GM21619 (cell line): Measurements from ENCODE around the gene SSTR4.

Source experiments
- ATAC-seq: cut with Tn5 transposase; IDR thresholded peaks from one replicate; pipeline ENCODE4 v1.9.1; 2021; ENCODE audit not compliant: unreplicated experiment

Gene SSTR4

DNA sequence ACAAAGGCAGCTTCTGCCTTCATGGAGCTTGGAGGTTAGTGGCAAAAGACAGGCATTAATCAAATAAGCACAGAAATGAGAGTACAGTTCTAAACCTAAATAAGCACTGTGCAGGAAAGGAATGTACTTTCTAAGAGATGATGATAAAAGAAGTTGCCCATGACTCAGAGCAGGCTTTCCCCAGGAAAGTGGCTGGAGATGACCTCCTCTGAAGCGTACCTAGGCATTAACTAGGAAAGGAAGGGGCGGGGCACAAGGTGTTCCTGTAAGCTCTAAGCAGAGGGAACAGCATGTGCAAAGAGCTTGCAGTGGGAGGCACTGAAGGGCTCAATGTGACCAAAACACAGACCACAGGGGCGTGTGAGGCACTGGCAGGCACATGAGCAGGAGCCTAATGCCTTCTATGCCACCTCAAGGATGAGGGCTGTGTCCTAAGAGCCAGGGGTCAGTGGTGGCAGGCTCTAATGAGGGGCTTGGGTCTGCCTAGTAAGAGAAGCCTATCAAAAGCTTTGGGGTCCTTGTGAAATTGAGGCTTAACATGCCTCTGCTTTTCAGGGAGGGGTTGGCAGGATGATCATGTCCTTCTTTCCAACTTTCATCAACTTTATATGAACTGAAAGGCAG, 4.9 kb downstream of the SSTR4 start:
- ATAC-seq = no peak

DNA sequence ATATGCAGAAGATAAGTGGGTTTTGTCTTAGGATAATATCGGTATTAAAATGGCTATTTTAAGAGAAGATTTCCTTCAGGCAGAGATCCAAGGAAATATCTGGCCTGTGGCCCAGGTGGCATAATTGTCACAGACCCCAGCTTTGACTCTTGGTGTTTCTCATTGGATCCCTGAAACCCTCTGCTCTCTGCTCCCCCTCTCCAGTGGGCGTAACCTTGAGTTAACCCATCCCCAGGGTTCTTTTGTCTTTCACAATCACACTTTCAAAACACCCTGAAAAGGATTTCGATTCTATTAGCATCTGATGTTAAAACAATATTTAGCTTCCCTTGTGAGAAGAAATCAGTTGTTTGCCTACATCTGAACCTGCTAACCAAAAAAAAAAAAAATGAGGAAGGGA, 7.2 kb downstream of the SSTR4 start:
- ATAC-seq = no peak

DNA sequence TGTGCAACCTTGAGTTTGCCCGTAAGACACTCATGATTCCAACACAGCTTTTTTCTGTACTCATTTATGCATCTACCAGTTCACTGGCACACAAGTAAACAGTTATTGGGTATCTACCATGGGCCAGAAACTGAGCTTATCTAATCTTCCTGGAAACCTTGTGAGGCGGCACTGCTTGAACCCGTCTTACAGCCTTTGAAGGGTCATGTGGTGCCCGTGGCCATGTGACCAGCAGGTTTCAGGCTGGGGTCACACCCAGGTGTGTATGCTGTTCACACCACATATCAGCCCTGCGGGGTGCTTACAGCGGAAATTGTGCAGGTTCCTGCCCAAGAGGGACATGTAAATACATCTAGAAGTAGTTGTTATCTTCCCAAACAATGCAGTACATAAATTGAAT, 8.3 kb downstream of the SSTR4 start:
- no peak for ATAC-seq

DNA sequence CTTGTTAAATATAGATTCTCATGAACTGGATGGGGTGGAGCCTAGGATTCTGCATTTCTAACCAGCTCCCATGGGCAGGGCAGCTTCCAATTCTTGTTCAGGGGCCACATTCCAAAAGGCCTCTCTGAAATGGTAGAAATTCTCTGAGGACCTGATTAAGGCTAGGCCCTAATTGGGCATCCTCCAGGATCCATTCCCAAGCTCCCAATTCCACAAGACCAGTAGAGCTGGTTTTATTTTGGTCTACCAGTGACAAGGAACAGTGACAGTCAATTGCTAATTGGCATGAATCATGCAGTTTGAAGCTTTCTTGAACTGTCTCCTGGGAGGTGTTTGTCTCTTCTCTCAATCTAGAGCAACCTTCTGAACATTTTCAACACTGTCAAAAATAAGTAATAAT, 11.3 kb downstream of the SSTR4 start:
- ATAC-seq = no peak

DNA sequence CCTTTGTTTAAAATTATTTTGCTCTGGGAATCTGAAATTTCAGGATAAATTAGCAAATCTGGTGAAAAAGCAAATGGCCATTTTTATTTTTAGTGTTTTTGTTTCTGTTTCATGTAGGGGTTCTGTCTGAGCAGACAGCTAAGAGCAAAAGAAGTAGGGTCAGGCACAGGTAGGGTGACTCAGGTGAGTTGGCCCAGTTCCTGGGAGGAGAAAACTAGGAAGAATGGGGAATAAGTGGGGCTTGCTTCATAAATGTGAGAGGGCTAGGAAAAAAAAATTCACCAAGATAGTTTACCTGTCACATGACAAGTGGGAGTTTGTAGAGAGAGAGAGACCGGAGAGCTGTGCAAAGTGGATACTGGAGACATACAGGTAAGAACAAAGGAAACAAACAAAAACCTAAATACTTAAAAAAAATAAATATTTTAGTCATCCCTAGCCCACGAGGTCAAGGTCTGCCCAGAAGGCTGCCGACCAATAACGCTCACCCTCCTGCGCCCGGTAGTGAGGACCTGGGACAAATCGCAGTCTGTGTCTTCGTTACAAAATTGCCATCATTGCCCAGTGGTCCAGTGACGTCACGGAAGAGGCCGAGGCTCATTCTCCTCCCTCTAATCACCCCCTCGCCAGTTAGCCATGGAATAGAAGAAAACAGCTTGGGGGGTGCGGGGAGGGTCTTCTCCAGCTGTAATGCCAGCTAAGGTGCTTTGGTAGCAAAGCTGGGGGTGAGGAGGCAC, 12.1 kb downstream of the SSTR4 start:
- ATAC-seq = no peak

DNA sequence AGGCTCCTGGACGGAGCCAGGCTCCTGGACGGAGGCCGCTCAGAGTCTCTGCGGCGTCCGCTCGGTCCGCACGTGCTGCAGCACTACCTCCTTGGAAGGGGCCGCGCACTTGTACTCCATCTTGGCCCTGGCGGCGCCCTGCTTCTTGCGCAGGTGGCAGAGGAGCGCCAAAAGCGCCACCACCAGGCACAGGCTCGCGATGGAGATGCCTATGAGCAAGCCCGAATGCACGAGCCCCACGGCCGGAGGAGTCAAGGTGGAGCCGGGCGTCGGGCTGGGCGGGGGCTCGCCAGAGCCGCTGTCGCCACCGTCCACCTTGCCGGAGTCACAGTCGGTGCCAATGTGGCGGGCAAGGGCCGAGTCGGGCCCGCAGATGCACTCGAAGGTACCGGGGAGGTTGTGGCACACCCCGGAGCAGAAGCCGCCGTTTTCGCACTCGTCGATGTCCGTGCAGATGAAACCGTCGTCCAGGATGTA, 12.7 kb downstream of the SSTR4 start:
- ATAC-seq = no peak

DNA sequence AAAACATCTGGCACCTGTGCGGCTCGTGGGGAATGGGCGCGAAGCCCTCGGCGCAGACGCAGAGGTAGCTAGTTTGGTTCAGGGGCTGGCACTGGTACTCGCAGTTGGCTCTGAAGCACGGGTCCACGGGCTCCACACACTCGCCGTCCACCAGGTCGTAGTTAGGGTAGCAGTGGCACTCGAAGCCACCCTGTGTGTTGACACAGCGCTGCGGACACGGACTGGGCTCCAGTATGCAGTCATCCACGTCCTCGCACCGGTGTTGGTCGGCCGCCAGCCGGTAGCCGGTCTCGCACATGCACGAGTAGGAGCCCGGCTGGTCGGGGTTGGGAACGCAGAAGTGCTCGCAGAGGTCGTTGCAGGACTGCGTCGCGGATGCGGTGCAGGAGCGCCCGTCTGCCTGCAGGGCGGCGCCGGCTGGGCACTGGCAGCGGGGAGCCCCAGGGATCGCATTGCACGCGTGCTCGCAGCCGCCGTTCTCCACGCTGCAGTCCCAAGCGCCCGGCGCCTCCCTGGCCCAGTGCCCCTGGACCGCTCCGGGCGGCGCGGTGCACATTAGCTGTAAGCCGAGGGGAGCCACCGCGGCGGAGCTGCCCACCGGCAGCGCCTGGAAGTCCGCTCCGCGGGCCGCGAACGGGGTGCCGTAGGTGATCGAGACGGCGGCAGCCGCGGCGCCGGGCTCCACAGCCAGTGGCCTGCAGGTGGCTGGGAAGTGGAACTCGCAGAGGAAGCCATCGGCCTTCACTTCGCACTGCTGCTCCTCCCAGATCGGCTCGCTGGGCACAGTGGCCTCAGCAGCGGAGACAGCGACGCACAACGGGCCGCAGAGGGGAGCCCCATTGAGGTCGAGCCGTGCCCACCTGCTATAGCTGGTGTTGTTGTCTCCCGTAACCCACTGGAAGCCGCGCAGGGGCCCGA, 13.4 kb downstream of the SSTR4 start:
- no peak for ATAC-seq

DNA sequence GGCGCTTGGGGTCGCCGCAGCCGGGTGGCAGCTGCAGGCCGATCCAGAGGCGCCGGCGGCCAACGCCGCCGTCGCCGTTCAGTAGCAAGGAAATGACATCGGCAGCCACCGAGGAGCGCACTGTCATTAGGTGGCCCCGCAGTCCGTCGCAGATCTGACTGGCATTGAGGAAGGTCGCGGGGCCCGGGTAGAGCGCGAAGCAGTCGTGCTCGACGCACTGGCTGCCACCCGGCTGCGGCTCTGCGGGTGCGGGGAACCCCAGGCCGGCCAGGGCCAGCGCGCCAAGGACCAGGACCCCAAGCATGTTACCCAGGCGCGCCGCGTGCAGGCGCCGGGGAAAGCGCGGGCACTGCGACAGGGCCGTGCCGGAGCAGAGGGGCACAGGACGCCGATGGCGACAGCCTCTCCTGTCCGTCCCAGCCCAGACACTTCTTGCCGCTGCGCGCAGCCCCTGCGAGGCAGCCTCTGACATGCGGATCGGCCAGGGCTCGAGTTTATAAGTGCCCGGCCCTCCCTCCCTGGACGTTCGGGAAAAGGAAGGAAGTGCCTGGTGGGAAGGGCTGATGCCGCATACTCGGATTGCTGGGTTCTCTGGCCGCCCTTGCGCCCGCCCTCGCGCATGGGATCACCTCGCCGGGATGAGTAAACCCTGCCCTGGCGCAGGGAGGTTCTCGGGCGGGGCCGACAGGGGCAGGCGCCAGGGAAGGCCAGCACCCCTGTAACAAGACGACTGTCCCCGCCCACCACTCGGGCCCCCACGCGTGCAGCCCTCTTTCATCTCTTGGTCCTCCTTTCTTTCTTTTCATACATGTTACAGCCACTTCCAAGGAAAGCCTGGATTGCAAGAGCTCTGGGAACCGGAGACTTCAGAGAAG, 14.3 kb downstream of the SSTR4 start, which contains the start of gene THBD:
TSS of gene THBD (minus strand) at position 472 of the 875 bp plus-strand sequence. CDS start at position 304, 168 bp downstream.
- ATAC-seq = no peak

DNA sequence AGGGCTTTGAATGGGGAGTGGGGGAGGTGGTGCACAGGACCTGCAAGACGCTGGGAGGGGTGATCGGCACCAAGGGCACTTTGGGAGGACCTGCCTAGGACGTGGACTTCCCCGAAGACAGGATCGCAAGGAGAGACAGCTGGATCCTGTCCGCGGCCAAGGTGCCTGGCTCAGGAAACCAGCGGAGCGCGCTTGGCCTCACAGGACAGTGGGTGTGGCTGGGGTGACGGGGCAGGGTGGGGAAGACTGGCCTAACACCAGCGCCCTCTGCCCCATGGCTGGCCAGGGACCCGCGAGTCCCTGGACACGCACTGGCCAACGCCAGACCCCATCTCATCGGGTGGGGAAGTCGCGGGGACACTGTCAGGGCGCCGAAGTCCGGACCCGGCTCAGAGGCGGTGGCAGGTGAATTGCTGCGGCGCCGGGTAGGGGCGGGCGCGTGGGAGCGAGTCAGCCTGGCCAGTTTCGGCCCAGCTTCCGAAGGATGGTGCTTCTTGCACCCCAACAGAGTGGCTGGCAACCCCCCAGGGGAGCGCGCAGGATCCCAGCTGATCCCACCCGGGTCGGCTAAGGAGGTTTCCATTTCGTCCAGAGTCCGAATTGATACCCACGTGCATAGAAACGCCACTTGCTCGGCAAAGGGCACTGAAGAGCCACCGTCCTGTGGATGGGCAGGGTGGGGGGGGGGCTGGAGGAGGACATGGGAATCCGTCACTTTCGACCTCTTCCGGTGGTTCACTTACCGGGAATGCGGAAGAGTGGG, 15.1 kb downstream of the SSTR4 start:
- ATAC-seq = no peak

DNA sequence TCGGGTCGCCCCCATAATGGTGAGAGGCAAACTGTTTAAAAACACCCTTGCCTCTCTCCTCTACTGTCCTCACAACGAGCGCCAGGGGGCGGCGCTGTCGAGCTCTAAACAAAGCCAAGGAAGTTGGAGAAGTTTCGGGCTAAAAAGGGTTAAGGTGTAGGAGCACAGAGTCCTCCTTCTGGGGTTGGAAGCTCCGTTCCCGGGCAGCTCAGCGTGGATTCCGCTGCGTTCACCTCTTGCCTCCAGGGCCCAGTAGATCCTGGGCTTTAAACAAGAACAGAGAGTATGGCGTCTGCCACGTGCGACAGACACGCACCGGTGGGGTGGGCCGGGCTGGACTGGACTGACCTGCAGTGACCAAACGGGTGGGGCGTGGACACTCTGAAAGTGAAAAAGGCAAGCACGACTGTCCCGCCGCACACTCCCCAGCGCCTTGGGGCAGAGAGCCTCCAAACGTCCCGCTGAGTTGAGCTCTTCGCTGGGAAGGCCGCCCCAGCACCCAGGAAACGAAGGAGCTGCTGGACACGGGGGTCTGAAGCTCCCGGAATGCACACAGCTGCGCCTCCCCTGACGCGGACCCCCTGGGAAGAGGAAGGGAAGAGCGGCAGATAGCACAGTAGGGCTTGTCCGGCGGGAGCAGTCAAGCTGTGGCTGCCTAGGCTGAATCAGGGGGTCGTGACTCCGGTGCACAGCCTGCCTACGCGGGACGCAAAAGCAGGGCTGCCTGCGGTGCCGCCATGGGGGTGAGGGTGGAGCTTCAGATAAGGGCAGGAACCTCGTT, 15.9 kb downstream of the SSTR4 start:
- ATAC-seq = no peak

DNA sequence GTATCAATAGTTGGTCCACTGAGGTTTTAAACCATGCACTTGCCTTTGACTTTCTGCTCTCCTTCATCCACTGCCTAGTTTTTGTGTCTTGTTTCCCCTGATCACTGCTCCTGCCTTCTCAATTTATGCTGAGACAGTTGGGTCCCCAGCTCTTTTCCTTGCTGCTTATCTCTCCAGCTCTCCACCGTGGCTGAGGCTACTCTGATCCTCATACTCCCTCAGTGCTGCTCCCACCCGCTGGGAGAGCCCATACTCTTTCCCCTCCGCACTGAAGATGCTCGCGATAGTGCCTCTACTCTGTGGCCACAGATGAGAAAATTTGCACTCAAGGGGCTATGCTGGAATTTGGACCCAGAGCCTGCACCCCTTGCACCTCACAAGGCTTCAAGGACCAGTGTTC, 17.8 kb downstream of the SSTR4 start:
- ATAC-seq = no peak

DNA sequence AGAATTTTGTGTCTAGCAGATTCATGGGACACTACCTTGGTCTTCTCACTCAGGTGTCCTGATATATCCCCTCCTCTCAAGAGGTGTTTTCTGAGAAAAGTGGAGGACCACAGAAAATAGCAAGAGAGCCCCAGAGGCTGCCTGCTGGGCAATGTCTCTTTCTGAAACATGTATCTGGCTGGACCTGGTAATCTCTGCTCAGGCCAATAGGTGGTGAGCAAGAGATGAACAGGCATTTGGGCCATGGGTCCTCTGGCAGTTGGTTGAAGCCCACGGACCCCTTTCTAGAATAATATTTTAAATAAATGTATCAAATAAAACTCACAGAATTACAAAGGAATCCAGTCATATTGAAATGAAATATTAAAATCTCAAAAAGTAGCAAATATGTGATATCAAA, 23.1 kb downstream of the SSTR4 start:
- no peak for ATAC-seq

DNA sequence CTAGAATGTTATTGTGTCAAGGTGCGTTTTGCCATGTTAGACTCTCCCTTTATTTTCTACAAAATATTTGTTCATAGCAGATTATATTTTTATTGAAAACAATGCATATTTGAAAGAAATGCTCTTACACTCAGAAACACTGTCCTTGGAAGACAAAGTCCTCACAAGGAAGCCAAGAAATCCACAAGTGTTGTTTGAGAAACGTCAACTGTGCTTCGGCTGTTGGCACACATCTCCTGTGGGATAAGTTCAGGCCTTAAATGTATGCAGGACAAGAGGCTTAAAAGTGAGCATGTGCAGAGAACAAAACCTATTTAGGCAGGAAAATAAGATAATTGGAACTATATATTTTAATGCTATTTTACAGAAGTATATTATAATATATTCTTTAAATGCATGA, 23.9 kb downstream of the SSTR4 start:
- ATAC-seq = no peak

DNA sequence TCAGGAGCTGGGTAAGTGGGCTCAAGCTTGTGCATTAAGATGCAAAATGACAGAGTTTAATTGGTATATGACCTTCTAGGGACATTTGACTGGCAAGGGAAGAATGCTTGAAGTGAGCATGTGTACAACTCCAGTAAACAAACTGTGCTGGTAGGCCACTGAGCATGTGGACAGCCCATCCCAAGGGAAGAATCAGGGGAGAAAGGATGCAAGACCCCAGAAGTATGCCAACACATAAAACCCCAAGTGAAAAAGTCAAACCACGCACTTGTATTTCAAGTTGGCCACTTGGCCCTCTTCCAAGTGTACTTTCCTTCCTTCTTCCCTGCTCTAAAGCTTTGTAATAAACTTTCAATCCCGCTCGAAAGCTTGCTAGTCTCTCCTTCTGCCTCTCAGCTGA, 24.7 kb downstream of the SSTR4 start:
- no peak for ATAC-seq

DNA sequence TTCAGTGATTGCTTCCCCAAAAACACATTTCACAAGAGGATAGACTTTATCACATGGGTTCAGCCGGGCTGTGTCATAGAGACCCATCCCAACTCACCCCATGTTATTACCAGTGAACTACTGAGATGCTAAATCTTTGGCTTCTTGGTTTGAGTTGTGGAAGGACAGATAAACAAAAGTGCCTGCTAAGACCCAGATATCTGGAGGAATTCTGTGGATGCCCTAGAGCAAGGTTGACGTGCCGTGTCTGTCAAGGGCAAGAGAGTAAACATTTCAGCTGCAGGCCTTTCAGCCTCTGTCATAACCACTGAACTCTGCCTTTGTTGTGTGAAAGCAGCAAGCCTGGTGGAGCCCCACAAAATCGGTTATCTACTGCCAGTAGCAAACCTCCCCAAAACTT, 25.5 kb downstream of the SSTR4 start:
- ATAC-seq = no peak

DNA sequence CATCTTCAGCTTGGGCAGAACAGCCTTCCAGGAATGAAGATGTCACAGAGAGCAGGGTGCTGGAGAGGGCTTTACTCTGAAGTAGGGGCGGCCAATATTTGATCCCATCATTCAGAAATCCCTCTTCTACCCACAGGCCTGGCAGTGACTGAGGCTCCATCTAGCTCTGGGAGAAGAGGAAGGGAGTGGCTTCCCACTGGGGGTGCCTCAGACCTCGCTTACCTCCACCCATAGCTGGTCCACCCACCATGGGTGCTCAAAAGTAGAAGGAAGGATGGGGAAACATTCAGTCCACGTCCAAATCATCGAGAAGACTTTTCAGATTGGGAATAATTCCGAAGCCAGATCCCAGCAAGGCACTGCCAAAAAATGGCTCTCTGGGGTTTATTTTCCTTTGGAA, 26.1 kb downstream of the SSTR4 start:
- no peak for ATAC-seq

DNA sequence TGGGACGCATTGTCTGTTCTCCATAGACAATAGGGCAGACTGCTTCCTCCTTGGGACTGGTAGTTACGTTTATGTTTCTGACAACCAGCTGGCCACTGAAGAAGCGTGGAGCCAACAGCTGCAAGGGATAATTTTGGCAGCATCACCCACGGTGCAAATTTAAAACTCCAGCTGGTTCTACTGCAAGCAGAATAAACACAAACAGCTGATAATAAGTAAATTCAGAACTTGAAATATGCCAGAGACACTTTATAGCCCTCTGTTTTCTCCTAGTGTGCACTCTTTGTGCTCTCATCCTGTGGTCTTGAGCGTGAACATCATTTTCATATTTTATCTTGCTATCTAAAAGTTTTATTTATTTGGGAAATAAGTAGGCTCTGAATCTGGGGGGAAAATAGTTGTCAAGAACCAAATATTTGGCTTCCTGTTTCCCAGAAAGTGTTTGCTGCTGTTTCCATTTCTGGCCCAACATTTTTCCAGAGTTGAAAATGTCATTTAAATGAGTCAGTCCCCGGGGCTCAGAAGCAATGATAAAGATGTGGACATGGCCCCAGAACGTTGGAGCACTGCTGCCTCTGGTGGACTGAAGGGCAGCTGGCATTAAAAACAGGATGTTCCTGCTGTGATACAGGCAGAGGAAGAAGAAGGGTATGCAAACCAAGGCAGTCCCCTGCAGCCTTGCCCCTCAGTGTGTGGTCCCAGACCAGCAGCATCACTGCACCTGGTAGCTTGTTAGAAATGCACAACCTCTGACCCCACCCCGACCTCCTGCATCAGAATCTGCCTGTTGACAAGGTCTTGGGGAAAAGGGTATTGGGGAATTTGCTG, 26.8 kb downstream of the SSTR4 start:
- no peak for ATAC-seq

DNA sequence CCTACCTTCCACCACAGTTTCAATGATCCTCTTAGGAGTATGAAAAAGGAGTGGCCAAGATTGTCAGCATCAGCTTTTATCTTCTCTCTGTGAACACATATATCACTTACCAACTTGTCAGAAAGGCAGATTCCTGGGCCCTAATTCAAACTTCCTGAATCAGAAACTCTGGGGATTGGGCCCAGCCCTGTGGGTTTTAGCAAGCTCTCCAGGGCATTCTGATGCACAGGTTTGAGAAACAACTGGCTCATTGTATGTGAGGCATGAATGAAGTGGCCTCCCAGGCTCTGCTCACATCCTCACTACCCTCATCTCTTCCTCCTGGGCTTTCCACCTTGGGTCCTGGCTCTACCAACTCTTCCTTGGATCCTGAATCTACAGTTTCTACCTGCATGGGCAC, 27.5 kb downstream of the SSTR4 start:
- ATAC-seq = no peak
